Measurements from ENCODE around the gene ROBO1.

Gene ROBO1

DNA sequence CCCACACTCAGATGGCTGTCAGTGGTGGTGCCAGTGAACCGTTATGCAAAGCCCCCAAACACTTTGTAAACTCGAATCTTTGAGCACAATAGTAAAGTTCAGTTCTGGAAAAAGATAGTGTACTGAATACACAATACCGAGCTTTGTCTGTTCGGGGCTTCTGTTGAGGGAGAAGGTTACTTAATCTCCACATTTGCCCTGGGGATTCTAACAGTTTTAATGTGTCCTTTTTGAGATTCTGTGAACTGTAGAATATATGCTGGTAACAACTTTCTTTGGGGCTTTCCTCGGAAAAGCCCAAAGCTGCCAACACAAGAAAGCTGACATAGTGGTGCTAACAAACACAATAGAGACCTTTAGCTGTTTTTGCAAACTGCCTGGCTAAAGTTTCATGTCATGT is 686.5 kb downstream of the ROBO1 start:
- no peak overlapping the region for H3K4me3 ChIP-seq (ENCODE audit: low read depth, low read length)
- no peak for TF ChIP-seq CTCF (IDR thresholded peaks at IDR 0.05; ENCODE audit: low read depth, low read length, missing control alignments)
- DNase-seq (ENCODE audit: low read depth): no peak
- in situ Hi-C loops (cut with HindIII; ENCODE audit: low sequenced_read_pairs): loop anchor here (25.0 kb wide), 1 partner anchor 281 kb away; no protein-coding TSS in a partner anchor

- no peak for DNase-seq (ENCODE audit: low read depth)
- no peak for TF ChIP-seq CTCF (IDR thresholded peaks at IDR 0.05; ENCODE audit: low read depth, low read length, missing control alignments)
- in situ Hi-C loops (cut with HindIII; ENCODE audit: low sequenced_read_pairs): no loop called here
- no peak overlapping the region for H3K4me3 ChIP-seq (ENCODE audit: low read depth, low read length)
Observed at GRCh38 chr3:79074558-79074957, 693.2 kb downstream of the ROBO1 start.

DNA sequence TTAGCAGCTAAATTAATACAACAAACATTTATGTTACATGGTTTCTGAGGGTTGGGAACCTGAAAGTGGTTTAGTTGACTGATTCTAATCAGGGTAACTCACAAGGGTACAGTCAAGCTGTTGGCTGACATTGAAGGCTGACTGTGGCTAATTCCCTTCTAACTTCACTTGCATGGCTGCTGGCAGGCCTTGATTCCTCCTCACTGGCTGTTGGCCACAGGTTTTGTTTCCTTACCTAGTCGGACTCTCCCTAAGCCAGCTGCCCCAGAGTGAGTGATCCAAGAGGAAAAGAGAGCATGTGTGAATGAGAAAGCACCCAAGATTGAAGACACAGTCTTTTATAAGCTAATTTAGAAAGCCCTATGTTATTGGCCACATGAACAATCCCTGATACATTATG is 700.1 kb downstream of the ROBO1 start:
- in situ Hi-C loops (cut with HindIII; ENCODE audit: low sequenced_read_pairs): no loop called here
- no peak overlapping the region for H3K4me3 ChIP-seq (ENCODE audit: low read depth, low read length)
- TF ChIP-seq CTCF (IDR thresholded peaks at IDR 0.05; ENCODE audit: low read depth, low read length, missing control alignments): no peak
- DNase-seq (ENCODE audit: low read depth): no peak

- no peak for DNase-seq (ENCODE audit: low read depth)
- in situ Hi-C loops (cut with HindIII; ENCODE audit: low sequenced_read_pairs): no loop called here
- no peak for TF ChIP-seq CTCF (IDR thresholded peaks at IDR 0.05; ENCODE audit: low read depth, low read length, missing control alignments)
- no peak overlapping the region for H3K4me3 ChIP-seq (ENCODE audit: low read depth, low read length)
Observed at GRCh38 chr3:79066481-79066880, 701.3 kb downstream of the ROBO1 start.

GRCh38 chr3:79063624-79064023 is 704.2 kb downstream of the ROBO1 start:
- DNase-seq (ENCODE audit: low read depth): no peak
- TF ChIP-seq CTCF (IDR thresholded peaks at IDR 0.05; ENCODE audit: low read depth, low read length, missing control alignments): no peak
- in situ Hi-C loops (cut with HindIII; ENCODE audit: low sequenced_read_pairs): no loop called here
- H3K4me3 ChIP-seq (ENCODE audit: low read depth, low read length): no peak overlapping the region

DNA sequence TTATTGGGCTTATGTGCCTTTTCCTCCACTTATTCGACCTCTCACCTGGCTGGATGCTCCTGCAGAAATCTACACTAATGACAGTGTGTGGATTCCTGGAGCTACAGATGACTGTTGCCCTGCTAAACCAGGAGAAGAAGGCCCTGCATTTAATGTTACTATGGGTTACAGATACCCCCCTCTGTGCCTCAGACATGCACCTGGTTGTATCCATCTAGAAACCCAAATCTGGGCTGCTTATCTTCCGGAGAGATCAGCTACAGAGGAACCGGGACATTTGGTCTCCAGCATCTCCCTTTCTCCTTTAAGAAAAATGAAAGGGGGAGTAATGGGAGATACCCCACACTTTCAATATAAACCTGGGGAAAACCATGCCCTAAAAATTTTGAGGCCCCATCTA is 710.0 kb downstream of the ROBO1 start:
- no peak for TF ChIP-seq CTCF (IDR thresholded peaks at IDR 0.05; ENCODE audit: low read depth, low read length, missing control alignments)
- no peak for DNase-seq (ENCODE audit: low read depth)
- H3K4me3 ChIP-seq (ENCODE audit: low read depth, low read length): no peak overlapping the region
- in situ Hi-C loops (cut with HindIII; ENCODE audit: low sequenced_read_pairs): no loop called here

GRCh38 chr3:79056498-79056897 is 711.3 kb downstream of the ROBO1 start:
- TF ChIP-seq CTCF (IDR thresholded peaks at IDR 0.05; ENCODE audit: low read depth, low read length, missing control alignments): no peak
- in situ Hi-C loops (cut with HindIII; ENCODE audit: low sequenced_read_pairs): no loop called here
- no peak overlapping the region for H3K4me3 ChIP-seq (ENCODE audit: low read depth, low read length)
- DNase-seq (ENCODE audit: low read depth): no peak
